Measurements from ENCODE around the gene ACACA. TPM values are rescaled to one million over a fixed set of nuclear protein-coding genes. Genes with fewer than 3 reads are reported as not detected.
"Not testable (repeated sequence)": the region's sequence is repeated elsewhere in the genome, so short reads cannot be mapped to it uniquely, and the experiment has no call there.

Gene ACACA
- total and polyA plus RNA-seq, 2 donors (not counting 3 experiments of a cell fraction or from before 2014, with no cell fraction given), result 55.3 to 124 TPM

DNA sequence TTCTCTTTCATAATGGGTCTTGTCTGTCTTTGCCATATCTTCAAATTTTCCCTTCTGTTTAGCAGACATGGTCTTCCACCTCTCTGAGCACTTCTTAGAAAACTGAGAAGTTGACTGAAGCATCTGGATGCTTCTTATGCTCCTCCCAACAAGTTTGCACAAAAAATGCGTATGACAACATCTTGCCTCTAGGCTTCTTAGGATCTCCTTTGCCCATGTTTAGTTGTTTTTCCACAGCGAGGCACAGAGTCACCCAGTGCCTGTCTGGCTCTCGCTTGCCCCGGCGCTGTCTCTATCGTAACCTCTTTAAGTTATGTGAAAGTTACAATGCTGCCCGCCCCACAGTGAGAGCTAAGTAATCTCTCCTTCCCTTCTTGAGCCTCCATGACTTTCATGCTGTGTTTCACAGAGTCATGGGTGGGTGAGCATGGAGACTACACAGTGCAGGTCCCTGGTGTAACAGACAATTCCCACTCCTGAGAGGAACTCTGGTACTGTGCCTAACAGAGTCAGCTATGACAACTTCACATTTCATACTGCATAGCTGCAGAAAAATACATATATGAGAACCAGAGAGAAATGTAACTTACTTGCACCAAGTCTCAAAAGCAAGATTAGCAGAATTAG lies 262.4 kb downstream of the ACACA start:
- H3K79me2 ChIP-seq (ENCODE audit: control insufficient read depth, insufficient read depth, low read length), result no peaks in the 10 kb centered on the region
- no peaks in the 10 kb centered on the region for H4K20me1 ChIP-seq (replicated peaks; ENCODE audit: control insufficient read depth, extremely low read depth, insufficient read depth, low read length)
- dilution Hi-C loops (cut with MboI; ENCODE audit: extremely low pct_ligation_motif_present, low sequenced_read_pairs) (no loop called here), intact Hi-C loops (cut with micrococcal nuclease) (no loop called here)
- TF ChIP-seq POLR2A (IDR thresholded peaks at IDR 0.05; ENCODE audit: low read depth, low read length) (no peak), MYC (IDR thresholded peaks at IDR 0.05; ENCODE audit: low read depth, low read length) (no peak), FOS (IDR thresholded peaks at IDR 0.05; ENCODE audit: borderline replicate concordance, insufficient read depth, low read length) (no peak), GATA2 (IDR thresholded peaks at IDR 0.05; ENCODE audit: insufficient read depth, insufficient read length, low read depth, low read length) (no peak), POLR2AphosphoS5 (IDR thresholded peaks at IDR 0.05; ENCODE audit: insufficient read depth, low read depth, low read length) (no peak), JUN (IDR thresholded peaks at IDR 0.05; ENCODE audit: borderline replicate concordance, insufficient read depth, insufficient read length, low read depth) (no peak), EZH2 (IDR thresholded peaks at IDR 0.05; ENCODE audit: borderline replicate concordance, low read depth, low read length, severe bottlenecking) (no peak)
- TF ChIP-seq, protein P1, sequence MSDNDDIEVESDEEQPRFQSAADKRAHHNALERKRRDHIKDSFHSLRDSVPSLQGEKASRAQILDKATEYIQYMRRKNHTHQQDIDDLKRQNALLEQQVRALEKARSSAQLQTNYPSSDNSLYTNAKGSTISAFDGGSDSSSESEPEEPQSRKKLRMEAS (IDR thresholded peaks at IDR 0.05; ENCODE audit: insufficient read depth, insufficient read length), result no peak
- TF ChIP-seq, protein P2, sequence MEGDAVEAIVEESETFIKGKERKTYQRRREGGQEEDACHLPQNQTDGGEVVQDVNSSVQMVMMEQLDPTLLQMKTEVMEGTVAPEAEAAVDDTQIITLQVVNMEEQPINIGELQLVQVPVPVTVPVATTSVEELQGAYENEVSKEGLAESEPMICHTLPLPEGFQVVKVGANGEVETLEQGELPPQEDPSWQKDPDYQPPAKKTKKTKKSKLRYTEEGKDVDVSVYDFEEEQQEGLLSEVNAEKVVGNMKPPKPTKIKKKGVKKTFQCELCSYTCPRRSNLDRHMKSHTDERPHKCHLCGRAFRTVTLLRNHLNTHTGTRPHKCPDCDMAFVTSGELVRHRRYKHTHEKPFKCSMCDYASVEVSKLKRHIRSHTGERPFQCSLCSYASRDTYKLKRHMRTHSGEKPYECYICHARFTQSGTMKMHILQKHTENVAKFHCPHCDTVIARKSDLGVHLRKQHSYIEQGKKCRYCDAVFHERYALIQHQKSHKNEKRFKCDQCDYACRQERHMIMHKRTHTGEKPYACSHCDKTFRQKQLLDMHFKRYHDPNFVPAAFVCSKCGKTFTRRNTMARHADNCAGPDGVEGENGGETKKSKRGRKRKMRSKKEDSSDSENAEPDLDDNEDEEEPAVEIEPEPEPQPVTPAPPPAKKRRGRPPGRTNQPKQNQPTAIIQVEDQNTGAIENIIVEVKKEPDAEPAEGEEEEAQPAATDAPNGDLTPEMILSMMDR (IDR thresholded peaks at IDR 0.05; ENCODE audit: extremely low read depth in 1 of 2, insufficient read depth in 1 of 2, low read depth in 1 of 2, low read length in 2 of 2), result no peak
- DNase-seq (ENCODE audit: low read depth, low spot score) (no peak), FAIRE-seq (no peak)
- ChIA-PET POLR2A (no interaction called here), CTCF (interaction anchor here (1.2 kb wide), 1 partner anchor 20 kb away, joined by 3 read pairs; no protein-coding TSS in a partner anchor)
- H3K9me3 ChIP-seq (replicated peaks; ENCODE audit: control insufficient read depth, insufficient read depth, low read length), result no peaks in the 10 kb centered on the region
- H2AFZ ChIP-seq (ENCODE audit: low read depth, low read length), result no peak overlapping the region
- no peaks in the 10 kb centered on the region for H3K27me3 ChIP-seq (ENCODE audit: control insufficient read depth in 2 of 2, insufficient read depth in 2 of 2, low read length in 2 of 2)
- no TSS peak for BruUV-seq (replicated peaks)
- H3K4me3 ChIP-seq (replicated peaks in 1 of 3; ENCODE audit: insufficient read depth in 1 of 3, low read depth in 1 of 3, low read length in 3 of 3), result no peak overlapping the region
- H3K9me1 ChIP-seq (replicated peaks; ENCODE audit: control insufficient read depth, extremely low read depth, insufficient read depth, low read length), result no peaks in the 10 kb centered on the region
- peaks cover 4 to 5% of the 10 kb centered on the region in 2 experiments for H3K36me3 ChIP-seq (ENCODE audit: control insufficient read depth in 2 of 2, extremely low read depth in 1 of 2, insufficient read depth in 2 of 2, low read length in 2 of 2)
- H3K4me2 ChIP-seq (ENCODE audit: insufficient read depth, low read length), result no peak overlapping the region
- no peak overlapping the region for H3K9ac ChIP-seq (replicated peaks; ENCODE audit: extremely low read depth, insufficient read depth, low read length)
- H3K27ac ChIP-seq (ENCODE audit: insufficient read depth, low read depth, low read length), result no peak overlapping the region
- peaks cover 16% of the 10 kb centered on the region for H3K4me1 ChIP-seq (ENCODE audit: control insufficient read depth, extremely low read depth, insufficient read depth, low read length)

DNA sequence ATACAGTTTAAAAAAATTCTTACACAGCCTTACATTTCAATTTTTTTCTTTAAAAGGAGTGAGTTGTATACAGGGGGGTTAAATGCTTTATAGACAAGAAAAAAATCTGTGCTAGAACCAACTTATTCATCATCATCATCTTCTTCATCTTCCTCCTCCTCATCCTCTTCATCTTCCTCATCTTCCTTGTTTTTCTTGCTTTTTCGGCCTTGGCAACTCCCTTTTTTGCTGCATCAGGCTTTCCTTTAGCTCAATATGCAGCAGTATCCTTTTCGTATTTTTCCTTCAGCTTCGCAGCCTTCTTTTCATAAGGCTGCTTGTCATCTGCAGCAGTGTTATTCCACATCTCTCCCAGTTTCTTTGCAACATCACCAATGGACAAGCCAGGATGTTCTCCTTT lies 263.1 kb downstream of the ACACA start:
- H3K27me3 ChIP-seq (ENCODE audit: control insufficient read depth in 2 of 2, insufficient read depth in 2 of 2, low read length in 2 of 2); POLR2A ChIA-PET; H3K9me3 ChIP-seq (replicated peaks; ENCODE audit: control insufficient read depth, insufficient read depth, low read length); FAIRE-seq; H3K27ac ChIP-seq (ENCODE audit: insufficient read depth, low read depth, low read length); H3K4me3 ChIP-seq (replicated peaks in 1 of 3; ENCODE audit: insufficient read depth in 1 of 3, low read depth in 1 of 3, low read length in 3 of 3); H4K20me1 ChIP-seq (replicated peaks; ENCODE audit: control insufficient read depth, extremely low read depth, insufficient read depth, low read length); H3K36me3 ChIP-seq (ENCODE audit: control insufficient read depth in 2 of 2, extremely low read depth in 1 of 2, insufficient read depth in 2 of 2, low read length in 2 of 2); DNase-seq (ENCODE audit: low read depth, low spot score); CTCF ChIA-PET; H3K79me2 ChIP-seq (ENCODE audit: control insufficient read depth, insufficient read depth, low read length); BruUV-seq (replicated peaks); dilution Hi-C loops (cut with MboI; ENCODE audit: extremely low pct_ligation_motif_present, low sequenced_read_pairs); H3K9ac ChIP-seq (replicated peaks; ENCODE audit: extremely low read depth, insufficient read depth, low read length); H3K4me2 ChIP-seq (ENCODE audit: insufficient read depth, low read length); H3K9me1 ChIP-seq (replicated peaks; ENCODE audit: control insufficient read depth, extremely low read depth, insufficient read depth, low read length); intact Hi-C loops (cut with micrococcal nuclease); H2AFZ ChIP-seq (ENCODE audit: low read depth, low read length): not testable (repeated sequence)
- H3K4me1 ChIP-seq (ENCODE audit: control insufficient read depth, extremely low read depth, insufficient read depth, low read length), result peaks cover 16% of the 10 kb centered on the region

Measured in endothelial cell of umbilical vein (primary cell).